ENCODE measurements around the gene ABCA13. TPM values are rescaled to one million over a fixed set of nuclear protein-coding genes. Genes with fewer than 3 reads are reported as not detected.

Gene ABCA13
- total RNA-seq, 2 donors from 2014 or later: 1.7 to 2.5 TPM

- no peak overlapping the region for H3K27ac ChIP-seq
- H3K4me1 ChIP-seq: no peaks in the 10 kb centered on the region
- no peaks in the 10 kb centered on the region for H3K27me3 ChIP-seq
- intact Hi-C loops (cut with DNase I): no loop called here
- H3K9ac ChIP-seq (ENCODE audit: low read depth in 2 of 2, low read length in 2 of 2): no peak overlapping the region
- no peak overlapping the region for H3K4me3 ChIP-seq
- no peaks in the 10 kb centered on the region for H3K9me3 ChIP-seq
- no peak for DNase-seq
- TF ChIP-seq CTCF (IDR thresholded peaks at IDR 0.05): no peak
- H3K36me3 ChIP-seq: no peaks in the 10 kb centered on the region
Observed at GRCh38 chr7:48384180-48384752, 213.0 kb downstream of the ABCA13 start.

- Histone ChIP-seq H3K9ac (ENCODE audit: low read depth in 2 of 2, low read length in 2 of 2) (no peak overlapping the region), H3K4me3 (no peak overlapping the region), H3K9me3 (no peaks in the 10 kb centered on the region), H3K27me3 (no peaks in the 10 kb centered on the region), H3K36me3 (no peaks in the 10 kb centered on the region), H3K27ac (no peak overlapping the region), H3K4me1 (no peaks in the 10 kb centered on the region)
- no peak for TF ChIP-seq CTCF (IDR thresholded peaks at IDR 0.05)
- no peak for DNase-seq
- intact Hi-C loops (cut with DNase I): no loop called here
Observed at GRCh38 chr7:48387932-48388331, 216.7 kb downstream of the ABCA13 start.

- DNase-seq: no peak
- Histone ChIP-seq H3K36me3 (no peaks in the 10 kb centered on the region), H3K9me3 (no peaks in the 10 kb centered on the region), H3K9ac (ENCODE audit: low read depth in 2 of 2, low read length in 2 of 2) (no peak overlapping the region), H3K27ac (no peak overlapping the region), H3K4me1 (no peaks in the 10 kb centered on the region), H3K4me3 (no peak overlapping the region), H3K27me3 (no peaks in the 10 kb centered on the region)
- intact Hi-C loops (cut with DNase I): no loop called here
- no peak for TF ChIP-seq CTCF (IDR thresholded peaks at IDR 0.05)
Observed at GRCh38 chr7:48388911-48389310, 217.7 kb downstream of the ABCA13 start.

- no peak for TF ChIP-seq CTCF (IDR thresholded peaks at IDR 0.05)
- intact Hi-C loops (cut with DNase I): no loop called here
- no peak overlapping the region for H3K4me3 ChIP-seq
- no peaks in the 10 kb centered on the region for H3K27me3 ChIP-seq
- H3K36me3 ChIP-seq: no peaks in the 10 kb centered on the region
- no peaks in the 10 kb centered on the region for H3K9me3 ChIP-seq
- no peaks in the 10 kb centered on the region for H3K4me1 ChIP-seq
- DNase-seq: no peak
- no peak overlapping the region for H3K27ac ChIP-seq
- no peak overlapping the region for H3K9ac ChIP-seq (ENCODE audit: low read depth in 2 of 2, low read length in 2 of 2)
Observed at GRCh38 chr7:48389977-48390376, 218.7 kb downstream of the ABCA13 start.

GRCh38 chr7:48390388-48391327, 219.4 kb downstream of the ABCA13 start:
- H3K9me3 ChIP-seq: no peaks in the 10 kb centered on the region
- DNase-seq: no peak
- H3K9ac ChIP-seq (ENCODE audit: low read depth in 2 of 2, low read length in 2 of 2): no peak overlapping the region
- TF ChIP-seq CTCF (IDR thresholded peaks at IDR 0.05): no peak
- intact Hi-C loops (cut with DNase I): no loop called here
- no peaks in the 10 kb centered on the region for H3K36me3 ChIP-seq
- H3K27ac ChIP-seq: no peak overlapping the region
- H3K4me1 ChIP-seq: no peaks in the 10 kb centered on the region
- no peaks in the 10 kb centered on the region for H3K27me3 ChIP-seq
- no peak overlapping the region for H3K4me3 ChIP-seq
